GM12878 (cell line): ENCODE data around the gene LIMS2. TPM values are rescaled to one million over a fixed set of nuclear protein-coding genes. Genes with fewer than 3 reads are reported as not detected.

Source experiments
- ATAC-seq: fragments of 200-7000 bp; cut with Tn5 transposase; 3 replicates; pipeline ENCODE4 v1.9.1; 2020; ENCODE audit warnings: mild to moderate bottlenecking, moderate library complexity
- BruUV-seq: library from RNA; stranded (reverse); fragments of 400-500 nt; replicated peaks from 2 replicates; lab custom pipeline; 2021; lab: Mats Ljungman, UMichigan
- CTCF ChIA-PET: fragments of 300-600 bp; sonication (Branson Sonifier 250); formaldehyde crosslinking; extraction: SDS; loops from one replicate; lab custom pipeline; 2021; ENCODE audit warnings: inconsistent platforms; lab: Yijun Ruan, JAX
- POLR2A ChIA-PET: fragments of 350-600 bp; formaldehyde crosslinking; extraction: SDS; loops from one replicate; lab custom pipeline; 2021; ENCODE audit warnings: inconsistent platforms; lab: Charles Lee
- RAD21 ChIA-PET: fragments of 300-600 bp; sonication (Branson Sonifier 250); formaldehyde crosslinking; loops from one replicate; lab custom pipeline; 2023; ENCODE audit warnings: antibody characterized with exemption; ENCODE audit not compliant: unreplicated experiment; lab: Charles Lee
- SMC1A ChIA-PET: fragments of 300-600 bp; sonication (Branson Sonifier 250); formaldehyde crosslinking; loops from one replicate; lab custom pipeline; 2023; ENCODE audit not compliant: unreplicated experiment, uncharacterized antibody; lab: Charles Lee
- DNase-seq: peaks from one replicate; pipeline ENCODE4 v3.0.0-alpha.2; 2011; ENCODE audit warnings: low read depth, low spot score
- FAIRE-seq: peaks from 3 replicates; lab custom pipeline; 2011; peaks lifted over from hg19 to GRCh38; lab: Jason Lieb, UNC
- H2AFZ ChIP-seq: 2 replicates; pipeline ENCODE4 v1.6.0; 2011; ENCODE audit warnings: low read depth, low read length, control low read depth; ENCODE audit not compliant: control insufficient read depth
- H3K27ac ChIP-seq: 2 replicates; pipeline ENCODE4 v1.5.1; 2011; ENCODE audit warnings: control low read depth; ENCODE audit not compliant: control insufficient read depth, insufficient read depth
- H3K27me3 ChIP-seq, 2 experiments: replicated peaks in 1 of 2; 2 replicates each; pipeline versions ENCODE4 v1.6.0 to v1.6.1; 2011; ENCODE audit warnings: low read length in 1 of 2; ENCODE audit not compliant: control insufficient read depth in 2 of 2, insufficient read depth in 2 of 2
- H3K36me3 ChIP-seq, 2 experiments: 2 replicates each; pipeline ENCODE4 v1.5.1; 2011; ENCODE audit warnings: low read length in 1 of 2; ENCODE audit not compliant: control insufficient read depth in 2 of 2, insufficient read depth in 2 of 2
- H3K4me1 ChIP-seq: 2 replicates; pipeline ENCODE4 v1.6.1; 2011; ENCODE audit warnings: mild to moderate bottlenecking, low read length, moderate library complexity, mixed read lengths; ENCODE audit not compliant: control insufficient read depth, insufficient read depth
- H3K4me2 ChIP-seq: 2 replicates; pipeline ENCODE4 v1.6.0; 2011; ENCODE audit warnings: control low read depth; ENCODE audit not compliant: control insufficient read depth, insufficient read depth
- H3K4me3 ChIP-seq: fragments of 200-600 bp; sonication (generic); 2 replicates; pipeline ENCODE4 v1.5.1; 2016
- H3K79me2 ChIP-seq: 2 replicates; pipeline ENCODE4 v1.6.0; 2011; ENCODE audit warnings: low read length; ENCODE audit not compliant: control insufficient read depth, insufficient read depth
- H3K9ac ChIP-seq: 2 replicates; pipeline ENCODE4 v1.8.0; 2011; ENCODE audit warnings: low read length, control low read depth, mixed read lengths; ENCODE audit not compliant: control insufficient read depth, insufficient read depth
- H3K9me3 ChIP-seq: replicated peaks from 3 replicates; pipeline ENCODE4 v1.5.1; 2011; ENCODE audit warnings: mild to moderate bottlenecking, low read length; ENCODE audit not compliant: control insufficient read depth, insufficient read depth
- H4K20me1 ChIP-seq: 2 replicates; pipeline ENCODE4 v1.6.0; 2011; ENCODE audit not compliant: control insufficient read depth, insufficient read depth
- CBX3 ChIP-seq: fragments of 200-600 bp; sonication (generic); IDR thresholded peaks from 2 replicates; pipeline ENCODE4 v1.6.1; 2016; ENCODE audit warnings: low read depth, borderline replicate concordance
- KLF5 ChIP-seq: fragments of 450-650 bp; IDR thresholded peaks from 2 replicates; pipeline ENCODE4 v1.6.1; 2014; ENCODE audit warnings: mild to moderate bottlenecking; ENCODE audit not compliant: partially characterized antibody
- PAX8 ChIP-seq: fragments of 450-650 bp; IDR thresholded peaks from 2 replicates; pipeline ENCODE4 v1.6.1; 2017; ENCODE audit warnings: mild to moderate bottlenecking, moderate library complexity
- RAD21 ChIP-seq: IDR thresholded peaks from 2 replicates; pipeline ENCODE4 v1.6.1; 2011; ENCODE audit warnings: mild to moderate bottlenecking, low read depth, low read length, moderate library complexity; ENCODE audit not compliant: insufficient read depth
- WGBS: methylation state at CpG from one replicate; pipeline ENCODE4 v1.1.6; 2016; ENCODE audit warnings: low lambda C conversion rate; ENCODE audit not compliant: insufficient replicate concordance, insufficient coverage; ENCODE audit errors: missing lambda C conversion rate; 5-methylcytosine and 5-hydroxymethylcytosine counted together
- in situ Hi-C: fragments of 300-500 bp; cut with MboI; formaldehyde crosslinking; loops from 9 replicates; pipeline ENCODE4 v1.14.3; 2018; ENCODE audit warnings: mixed read lengths
- intact Hi-C: fragments of 100-400 bp; cut with micrococcal nuclease; formaldehyde crosslinking; loops from one replicate; pipeline ENCODE4 v1.14.2; 2022; ENCODE audit not compliant: unreplicated experiment
- polyA plus RNA-seq, 11 experiments: library from polyadenylated mRNA; depleted of rRNA in 4 of 11; unstranded in 6 of 11; stranded (reverse) in 5 of 11; fragments of >200 nt; fragmentation: Nextera tagmentation in 4 of 11; fragmentation: Illumina TruSeq in 1 of 11; extraction: Ambion mirVana in 4 of 11; extraction: Trizol in 1 of 11; gene quantifications; 1 replicate in 1 of 11; 2 replicates in 10 of 11; pipeline versions ENCODE4 v1.2.1 to v1.2.3, GENCODE V29; 2011 to 2016; ENCODE audit warnings: inconsistent platforms in 2 of 11, missing spikeins in 2 of 11, low read depth in 1 of 11
- total RNA-seq, 4 experiments: library from RNA; depleted of rRNA in 3 of 4; stranded (reverse); fragments of >200 nt in 3 of 4; fragmentation: Illumina TruSeq in 1 of 4; extraction: Trizol in 1 of 4; gene quantifications; 2 replicates each; pipeline versions ENCODE4 v1.2.1 to v1.2.3, GENCODE V29; 2013 to 2021
- TF ChIP-seq, protein P1 (sequence below): fragments of 450-650 bp; formaldehyde crosslinking; IDR thresholded peaks from 2 replicates; pipeline ENCODE4 v1.4.0; 2020; ENCODE audit warnings: mild to moderate bottlenecking, moderate library complexity
- TF ChIP-seq, protein P2 (sequence below): IDR thresholded peaks from 2 replicates; pipeline ENCODE4 v1.6.1; 2011; ENCODE audit warnings: low read depth, low read length, improper control_type of control experiment, borderline replicate concordance

Gene LIMS2
- total and polyA plus RNA-seq, 10 of the 15 experiments (the other 5 are each of a cell fraction or from before 2014, with no cell fraction given) = 0.06 to 0.81 (median 0.16) TPM; not detected in 2

DNA sequence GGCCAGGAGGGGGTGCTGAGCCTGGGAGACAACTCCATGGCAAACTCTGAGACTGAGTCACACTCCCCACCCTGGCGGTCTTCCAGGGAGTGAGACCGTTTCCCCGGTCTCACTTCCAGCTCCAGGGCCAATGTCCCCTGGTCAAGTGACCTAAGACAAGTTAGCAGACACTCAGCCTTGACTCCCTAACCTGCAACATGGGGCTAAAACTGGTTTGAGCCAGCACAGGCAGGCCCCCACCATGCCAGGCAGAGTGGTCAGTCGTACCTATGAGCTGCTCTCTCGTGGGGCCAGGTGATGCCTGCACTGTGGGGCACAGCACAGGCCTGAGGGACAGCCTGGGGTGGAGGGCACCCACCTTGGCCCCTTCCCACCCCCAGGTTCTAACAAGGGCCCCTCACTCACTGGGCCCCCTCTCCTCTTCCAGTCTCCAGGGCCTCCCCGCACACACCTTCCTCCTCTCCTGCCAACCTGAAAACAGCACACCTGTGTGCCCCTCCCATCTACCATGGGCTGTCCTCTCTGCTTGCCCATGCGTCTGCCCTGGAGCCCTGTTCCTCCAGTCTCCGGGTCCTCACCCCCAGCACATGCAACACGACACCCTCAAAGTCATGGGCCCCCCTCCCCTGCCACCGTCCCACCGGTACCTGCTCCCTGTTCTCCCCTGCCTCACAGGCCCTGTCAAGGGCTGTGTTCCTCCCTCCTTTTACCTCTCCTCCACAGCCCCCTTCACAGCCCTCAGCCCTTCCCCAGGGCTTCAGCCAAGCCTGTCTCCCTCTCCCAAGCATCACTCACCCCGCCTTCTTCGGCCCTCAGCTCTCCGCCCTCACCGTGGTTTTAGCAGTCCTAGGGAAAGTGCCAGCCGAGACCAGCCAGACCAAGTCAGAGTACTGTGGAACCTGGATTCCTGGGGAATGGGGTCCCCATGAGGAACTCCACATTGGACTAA, 27.8 kb downstream of the LIMS2 start:
- Histone ChIP-seq H3K4me3 (no peak overlapping the region), H3K36me3 (no peaks in the 10 kb centered on the region), H3K27ac (no peak overlapping the region), H3K79me2 (no peaks in the 10 kb centered on the region), H3K27me3 (no peaks in the 10 kb centered on the region), H3K4me1 (no peaks in the 10 kb centered on the region), H2AFZ (no peak overlapping the region), H3K9ac (no peak overlapping the region), H3K4me2 (no peak overlapping the region), H3K9me3 (no peaks in the 10 kb centered on the region), H4K20me1 (no peaks in the 10 kb centered on the region)
- TF ChIP-seq, protein P1, sequence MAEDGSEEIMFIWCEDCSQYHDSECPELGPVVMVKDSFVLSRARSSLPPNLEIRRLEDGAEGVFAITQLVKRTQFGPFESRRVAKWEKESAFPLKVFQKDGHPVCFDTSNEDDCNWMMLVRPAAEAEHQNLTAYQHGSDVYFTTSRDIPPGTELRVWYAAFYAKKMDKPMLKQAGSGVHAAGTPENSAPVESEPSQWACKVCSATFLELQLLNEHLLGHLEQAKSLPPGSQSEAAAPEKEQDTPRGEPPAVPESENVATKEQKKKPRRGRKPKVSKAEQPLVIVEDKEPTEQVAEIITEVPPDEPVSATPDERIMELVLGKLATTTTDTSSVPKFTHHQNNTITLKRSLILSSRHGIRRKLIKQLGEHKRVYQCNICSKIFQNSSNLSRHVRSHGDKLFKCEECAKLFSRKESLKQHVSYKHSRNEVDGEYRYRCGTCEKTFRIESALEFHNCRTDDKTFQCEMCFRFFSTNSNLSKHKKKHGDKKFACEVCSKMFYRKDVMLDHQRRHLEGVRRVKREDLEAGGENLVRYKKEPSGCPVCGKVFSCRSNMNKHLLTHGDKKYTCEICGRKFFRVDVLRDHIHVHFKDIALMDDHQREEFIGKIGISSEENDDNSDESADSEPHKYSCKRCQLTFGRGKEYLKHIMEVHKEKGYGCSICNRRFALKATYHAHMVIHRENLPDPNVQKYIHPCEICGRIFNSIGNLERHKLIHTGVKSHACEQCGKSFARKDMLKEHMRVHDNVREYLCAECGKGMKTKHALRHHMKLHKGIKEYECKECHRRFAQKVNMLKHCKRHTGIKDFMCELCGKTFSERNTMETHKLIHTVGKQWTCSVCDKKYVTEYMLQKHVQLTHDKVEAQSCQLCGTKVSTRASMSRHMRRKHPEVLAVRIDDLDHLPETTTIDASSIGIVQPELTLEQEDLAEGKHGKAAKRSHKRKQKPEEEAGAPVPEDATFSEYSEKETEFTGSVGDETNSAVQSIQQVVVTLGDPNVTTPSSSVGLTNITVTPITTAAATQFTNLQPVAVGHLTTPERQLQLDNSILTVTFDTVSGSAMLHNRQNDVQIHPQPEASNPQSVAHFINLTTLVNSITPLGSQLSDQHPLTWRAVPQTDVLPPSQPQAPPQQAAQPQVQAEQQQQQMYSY (CRISPR knock-in tag) = no peak
- TF ChIP-seq, protein P2, sequence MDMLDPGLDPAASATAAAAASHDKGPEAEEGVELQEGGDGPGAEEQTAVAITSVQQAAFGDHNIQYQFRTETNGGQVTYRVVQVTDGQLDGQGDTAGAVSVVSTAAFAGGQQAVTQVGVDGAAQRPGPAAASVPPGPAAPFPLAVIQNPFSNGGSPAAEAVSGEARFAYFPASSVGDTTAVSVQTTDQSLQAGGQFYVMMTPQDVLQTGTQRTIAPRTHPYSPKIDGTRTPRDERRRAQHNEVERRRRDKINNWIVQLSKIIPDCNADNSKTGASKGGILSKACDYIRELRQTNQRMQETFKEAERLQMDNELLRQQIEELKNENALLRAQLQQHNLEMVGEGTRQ = no peak
- no peak for TF ChIP-seq PAX8
- TF ChIP-seq KLF5 = no peak
- no peak for TF ChIP-seq RAD21
- no peak for TF ChIP-seq CBX3
- intact Hi-C loops (loop anchor here (5.0 kb wide), 1 partner anchor 120 kb away; the partner anchor contains the start of gene IWS1), in situ Hi-C loops (loop anchor here (5.0 kb wide), 1 partner anchor 450 kb away; no protein-coding TSS in a partner anchor)
- BruUV-seq = no TSS peak
- RAD21 ChIA-PET = interaction anchor here (0.6 kb wide), 1 partner anchor 162 kb away, joined by 3 read pairs; no protein-coding TSS in a partner anchor
- ATAC-seq (no peak), DNase-seq (no peak), FAIRE-seq (no peak)
- SMC1A ChIA-PET = no interaction called here
- WGBS = 54% methylated on average over 16 of the region's 16 CpGs
- POLR2A ChIA-PET = no interaction called here
- CTCF ChIA-PET = interaction anchor here (0.6 to 8.3 kb wide), 2 partner anchors 8 to 56 kb away, joined by 3 to 90 read pairs; no protein-coding TSS in a partner anchor
